SU-DHL-6 (cell line): Measurements from ENCODE around the gene CBLB.

Source experiments
- EZH2phosphoT487 ChIP-seq: fragments of 200-600 bp; sonication (generic), shearing (Covaris generic); conservative IDR thresholded peaks from 2 replicates; pipeline ENCODE4 v1.6.1; 2018; ENCODE audit warnings: mild to moderate bottlenecking, antibody characterized with exemption, low read length, moderate library complexity, mixed read lengths
- TF ChIP-seq, protein P1 (sequence below): fragments of 200-600 bp; sonication (generic); IDR thresholded peaks from one replicate; pipeline ENCODE4 v1.5.1; 2017; ENCODE audit warnings: antibody characterized with exemption, mild to moderate bottlenecking, low read length, moderate library complexity; ENCODE audit not compliant: insufficient read depth, poor library complexity, severe bottlenecking

- TF ChIP-seq, protein P1, sequence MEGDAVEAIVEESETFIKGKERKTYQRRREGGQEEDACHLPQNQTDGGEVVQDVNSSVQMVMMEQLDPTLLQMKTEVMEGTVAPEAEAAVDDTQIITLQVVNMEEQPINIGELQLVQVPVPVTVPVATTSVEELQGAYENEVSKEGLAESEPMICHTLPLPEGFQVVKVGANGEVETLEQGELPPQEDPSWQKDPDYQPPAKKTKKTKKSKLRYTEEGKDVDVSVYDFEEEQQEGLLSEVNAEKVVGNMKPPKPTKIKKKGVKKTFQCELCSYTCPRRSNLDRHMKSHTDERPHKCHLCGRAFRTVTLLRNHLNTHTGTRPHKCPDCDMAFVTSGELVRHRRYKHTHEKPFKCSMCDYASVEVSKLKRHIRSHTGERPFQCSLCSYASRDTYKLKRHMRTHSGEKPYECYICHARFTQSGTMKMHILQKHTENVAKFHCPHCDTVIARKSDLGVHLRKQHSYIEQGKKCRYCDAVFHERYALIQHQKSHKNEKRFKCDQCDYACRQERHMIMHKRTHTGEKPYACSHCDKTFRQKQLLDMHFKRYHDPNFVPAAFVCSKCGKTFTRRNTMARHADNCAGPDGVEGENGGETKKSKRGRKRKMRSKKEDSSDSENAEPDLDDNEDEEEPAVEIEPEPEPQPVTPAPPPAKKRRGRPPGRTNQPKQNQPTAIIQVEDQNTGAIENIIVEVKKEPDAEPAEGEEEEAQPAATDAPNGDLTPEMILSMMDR = no peak
- TF ChIP-seq EZH2phosphoT487 = no peak
Measured at GRCh38 chr3:105606016-105606415, 262.8 kb downstream of the CBLB start.
